Measurements from ENCODE around the gene PIK3C2G. TPM values are rescaled to one million over a fixed set of nuclear protein-coding genes. Genes with fewer than 3 reads are reported as not detected.

PIK3C2G gene, protein sequence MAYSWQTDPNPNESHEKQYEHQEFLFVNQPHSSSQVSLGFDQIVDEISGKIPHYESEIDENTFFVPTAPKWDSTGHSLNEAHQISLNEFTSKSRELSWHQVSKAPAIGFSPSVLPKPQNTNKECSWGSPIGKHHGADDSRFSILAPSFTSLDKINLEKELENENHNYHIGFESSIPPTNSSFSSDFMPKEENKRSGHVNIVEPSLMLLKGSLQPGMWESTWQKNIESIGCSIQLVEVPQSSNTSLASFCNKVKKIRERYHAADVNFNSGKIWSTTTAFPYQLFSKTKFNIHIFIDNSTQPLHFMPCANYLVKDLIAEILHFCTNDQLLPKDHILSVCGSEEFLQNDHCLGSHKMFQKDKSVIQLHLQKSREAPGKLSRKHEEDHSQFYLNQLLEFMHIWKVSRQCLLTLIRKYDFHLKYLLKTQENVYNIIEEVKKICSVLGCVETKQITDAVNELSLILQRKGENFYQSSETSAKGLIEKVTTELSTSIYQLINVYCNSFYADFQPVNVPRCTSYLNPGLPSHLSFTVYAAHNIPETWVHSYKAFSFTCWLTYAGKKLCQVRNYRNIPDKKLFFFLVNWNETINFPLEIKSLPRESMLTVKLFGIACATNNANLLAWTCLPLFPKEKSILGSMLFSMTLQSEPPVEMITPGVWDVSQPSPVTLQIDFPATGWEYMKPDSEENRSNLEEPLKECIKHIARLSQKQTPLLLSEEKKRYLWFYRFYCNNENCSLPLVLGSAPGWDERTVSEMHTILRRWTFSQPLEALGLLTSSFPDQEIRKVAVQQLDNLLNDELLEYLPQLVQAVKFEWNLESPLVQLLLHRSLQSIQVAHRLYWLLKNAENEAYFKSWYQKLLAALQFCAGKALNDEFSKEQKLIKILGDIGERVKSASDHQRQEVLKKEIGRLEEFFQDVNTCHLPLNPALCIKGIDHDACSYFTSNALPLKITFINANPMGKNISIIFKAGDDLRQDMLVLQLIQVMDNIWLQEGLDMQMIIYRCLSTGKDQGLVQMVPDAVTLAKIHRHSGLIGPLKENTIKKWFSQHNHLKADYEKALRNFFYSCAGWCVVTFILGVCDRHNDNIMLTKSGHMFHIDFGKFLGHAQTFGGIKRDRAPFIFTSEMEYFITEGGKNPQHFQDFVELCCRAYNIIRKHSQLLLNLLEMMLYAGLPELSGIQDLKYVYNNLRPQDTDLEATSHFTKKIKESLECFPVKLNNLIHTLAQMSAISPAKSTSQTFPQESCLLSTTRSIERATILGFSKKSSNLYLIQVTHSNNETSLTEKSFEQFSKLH (N-terminal part only)
- not detected in 5 replicates for total RNA-seq (2022; extraction: Qiagen RNA extraction; ENCODE audit: low read depth)

DNA sequence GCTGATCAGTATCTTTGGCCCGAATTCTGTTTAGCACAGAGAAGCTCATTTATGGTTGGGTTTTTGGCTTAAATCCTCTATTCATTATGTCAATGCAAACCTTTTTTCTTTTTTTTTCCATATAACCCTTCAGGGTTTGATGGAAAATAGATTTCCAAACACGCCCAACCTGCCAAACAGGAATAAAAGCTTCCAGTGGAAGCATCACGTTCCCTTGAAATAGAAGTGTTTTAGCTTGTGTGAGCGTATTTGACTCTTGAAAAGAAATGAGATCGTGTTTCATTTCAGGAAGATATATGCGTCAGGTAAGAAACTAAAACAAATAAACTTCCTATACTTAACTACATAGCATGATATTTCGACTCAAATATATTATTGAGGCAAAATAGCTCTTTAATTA, at the start of gene PIK3C2G:
TSS of gene PIK3C2G (plus strand) at position 246 of the 400 bp plus-strand sequence. CDS start 20,564 bp downstream, outside the sequence.

Other genes with a start within 250 kb of the PIK3C2G start
- not detected in 5 replicates for gene RERGL, start 171.3 kb upstream of the PIK3C2G start, total RNA-seq (2022; extraction: Qiagen RNA extraction; ENCODE audit: low read depth)